Activated CD4-positive, alpha-beta T cell treated with anti-CD3 and anti-CD28 coated beads for 48 hours (primary cell): ENCODE data around the gene RGS21.
"Not testable (repeated sequence)": the region's sequence is repeated elsewhere in the genome, so short reads cannot be mapped to it uniquely, and the experiment has no call there.

Experiments
- DNase-seq: peaks from one replicate; pipeline ENCODE4 v3.0.0-alpha.2; 2020

Gene RGS21

DNA sequence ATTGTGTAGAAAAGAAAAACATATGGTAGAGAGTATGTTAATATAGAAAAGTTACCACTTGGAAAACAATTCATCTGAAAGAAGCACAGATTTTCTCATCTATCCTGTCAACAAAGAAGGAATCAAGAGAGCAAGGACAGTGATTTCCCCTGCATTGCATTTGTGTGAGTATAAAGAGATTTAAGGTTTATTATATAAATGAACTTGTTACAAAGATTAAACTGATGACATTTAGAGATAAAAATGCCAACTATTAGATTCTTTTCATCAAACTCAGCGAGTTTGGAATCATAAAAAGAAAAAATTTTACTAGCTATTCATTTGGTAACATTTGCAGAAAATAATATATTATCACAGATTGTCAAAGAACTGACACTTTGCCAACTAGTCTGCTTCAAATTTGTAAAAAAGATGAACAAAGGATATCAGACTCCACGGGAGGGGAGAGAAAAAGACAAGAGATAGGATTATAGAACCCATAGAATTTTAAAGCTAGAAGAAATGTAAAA is at the start of gene RGS21:
TSS of gene RGS21 (plus strand) at position 51 of the 509 bp plus-strand sequence. CDS start 26,045 bp downstream, outside the sequence.
- no peak for DNase-seq

DNA sequence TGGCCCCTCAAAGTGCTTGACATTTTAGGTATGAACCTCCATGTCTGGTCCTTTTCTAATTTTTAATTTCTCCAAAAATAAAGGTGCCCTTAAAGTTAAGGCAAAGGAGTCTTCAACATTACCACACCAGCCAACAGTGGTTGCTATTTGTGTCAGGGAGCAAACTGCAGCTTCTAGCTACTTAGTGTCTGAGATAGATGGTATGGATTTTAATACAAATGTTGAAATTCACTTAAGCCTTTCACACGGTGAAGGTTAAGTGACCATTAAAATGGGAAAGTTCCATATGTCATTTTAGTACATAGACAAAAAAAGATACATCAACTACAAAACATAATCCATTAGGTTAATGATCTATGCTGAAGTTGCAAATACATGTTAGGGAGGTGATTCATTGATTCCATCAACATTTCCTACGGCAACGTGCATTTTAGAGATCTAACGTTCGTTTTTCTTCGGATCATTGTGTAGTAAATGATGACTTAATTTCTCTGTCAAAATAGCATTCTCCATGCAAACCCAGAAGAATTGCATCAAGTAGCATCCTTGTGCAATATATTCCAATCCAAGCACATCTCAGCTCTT is 48.2 kb upstream of the RGS21 start:
- DNase-seq: no peak

- DNase-seq: no peak
Observed at GRCh38 chr1:192270398-192270797, 46.4 kb upstream of the RGS21 start.

DNA sequence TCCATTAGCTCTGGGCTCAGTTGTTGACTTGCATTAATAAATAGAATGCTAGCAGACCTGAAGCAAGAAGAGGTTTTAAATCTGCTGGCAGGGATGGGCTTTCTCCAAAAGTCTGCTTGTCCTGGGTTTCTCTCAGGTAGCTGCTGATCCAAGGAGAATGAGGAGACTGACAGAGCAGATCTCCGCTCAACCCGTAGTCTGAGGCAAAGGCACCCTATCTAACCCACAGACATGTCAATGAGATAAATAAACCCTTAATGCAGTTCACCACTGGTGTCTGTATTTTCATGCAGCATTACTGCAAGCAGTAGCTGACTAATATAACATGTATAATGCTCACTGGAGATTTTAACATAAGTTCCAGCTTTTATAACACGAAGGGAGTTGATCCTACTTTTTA is 44.1 kb upstream of the RGS21 start:
- DNase-seq: no peak

DNA sequence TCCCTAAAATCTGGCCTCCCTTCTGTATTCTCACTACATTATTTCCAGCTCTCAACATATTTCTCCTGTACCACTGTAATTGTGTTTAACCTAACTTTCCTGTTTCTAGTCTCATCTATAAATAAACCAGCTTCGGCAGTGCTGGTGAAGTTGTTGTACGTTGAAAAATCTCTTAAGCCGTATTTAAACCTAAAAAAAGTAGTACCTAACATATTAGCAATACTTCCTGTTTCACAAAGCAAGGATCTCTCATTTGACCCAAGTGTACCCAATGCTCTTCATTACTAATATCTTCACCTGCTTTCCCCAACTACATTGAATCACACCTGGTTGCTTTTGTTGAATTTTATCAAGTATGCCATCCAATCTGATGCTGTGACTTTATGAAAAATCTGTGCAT is 42.2 kb upstream of the RGS21 start:
- no peak for DNase-seq

DNA sequence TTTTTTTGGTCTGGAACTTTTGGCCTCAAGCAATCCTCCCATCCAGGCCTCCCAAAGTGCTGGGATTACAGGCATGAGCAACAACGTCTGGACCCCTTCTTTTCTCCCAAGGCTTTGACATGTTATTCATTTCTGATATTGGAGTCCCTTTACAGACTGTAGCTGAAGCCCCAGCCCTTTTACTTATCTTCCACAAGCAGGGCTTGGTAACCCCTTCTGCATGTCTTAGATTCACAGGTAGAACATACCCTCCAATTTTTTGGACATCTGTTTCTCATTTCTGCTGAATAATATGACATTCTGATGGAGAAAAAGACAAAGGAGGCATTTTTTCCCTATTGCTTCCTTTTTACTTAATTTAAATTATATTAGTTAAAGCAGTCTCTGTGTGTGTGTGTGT is 39.2 kb upstream of the RGS21 start:
- no peak for DNase-seq

- no peak for DNase-seq
Observed at GRCh38 chr1:192284927-192285326, 31.9 kb upstream of the RGS21 start.

GRCh38 chr1:192303029-192303428 is 13.8 kb upstream of the RGS21 start:
- DNase-seq: no peak

DNA sequence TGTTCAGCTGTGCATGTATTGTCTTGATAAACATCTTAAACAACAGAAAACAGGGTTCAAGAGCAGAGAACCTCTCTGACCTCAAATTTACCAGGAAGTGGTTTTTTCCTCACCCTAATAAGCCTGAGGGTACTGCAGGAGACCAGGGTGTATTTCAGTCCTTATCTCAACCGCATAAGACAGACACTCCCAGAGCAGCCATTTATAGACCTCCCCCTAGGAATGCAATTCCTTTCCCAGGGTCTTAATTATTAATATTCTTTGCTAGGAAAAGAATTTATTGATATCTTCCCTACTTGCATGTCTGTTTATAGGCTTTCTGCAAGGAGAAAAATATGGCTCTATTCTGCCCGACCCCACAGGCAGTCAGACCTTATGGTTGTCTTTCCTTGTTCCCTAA is 8.5 kb upstream of the RGS21 start:
- DNase-seq: not testable (repeated sequence)

DNA sequence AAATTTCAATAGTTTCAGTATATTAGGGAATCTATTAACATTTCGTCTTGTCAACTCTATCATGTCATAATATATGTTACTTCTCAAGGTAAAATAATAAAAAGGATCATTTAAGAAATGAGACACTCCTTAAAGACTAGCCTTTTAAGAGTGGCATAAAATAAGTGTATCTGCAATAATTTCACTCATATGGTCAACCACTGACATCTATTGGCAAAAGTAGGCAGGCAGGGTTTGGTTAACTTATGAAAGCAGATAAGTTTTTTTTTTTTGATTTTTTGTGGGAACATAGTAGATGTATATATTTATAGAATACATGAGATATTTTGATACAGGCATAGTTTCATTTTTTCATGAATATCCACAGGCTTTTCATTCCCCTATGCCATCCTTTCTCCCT is 5.5 kb upstream of the RGS21 start:
- no peak for DNase-seq

GRCh38 chr1:192327997-192328396 is 11.2 kb downstream of the RGS21 start:
- no peak for DNase-seq

DNA sequence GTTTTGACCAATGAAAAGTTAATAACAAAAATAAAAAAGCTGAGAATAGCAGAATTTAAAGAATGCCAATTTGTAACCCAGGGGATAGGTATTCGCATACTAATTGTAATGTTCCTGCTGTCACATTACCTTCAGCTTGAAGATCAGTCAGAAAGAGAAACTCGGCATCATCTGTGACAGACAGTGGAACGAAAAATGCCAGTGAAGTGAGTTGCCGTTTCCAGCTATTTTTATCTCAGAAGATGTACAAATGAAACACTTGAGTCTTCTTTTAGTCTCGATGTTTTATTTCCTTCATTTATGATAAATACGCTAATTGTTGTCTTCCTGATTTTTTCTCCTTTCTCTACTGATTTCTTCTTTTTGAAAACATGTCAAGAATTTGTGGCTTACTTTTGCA is 26.1 kb downstream of the RGS21 start:
- DNase-seq: no peak

GRCh38 chr1:192343344-192343743 is 26.6 kb downstream of the RGS21 start:
- DNase-seq: no peak

- DNase-seq: no peak
Observed at GRCh38 chr1:192349314-192349713, 32.5 kb downstream of the RGS21 start.

DNA sequence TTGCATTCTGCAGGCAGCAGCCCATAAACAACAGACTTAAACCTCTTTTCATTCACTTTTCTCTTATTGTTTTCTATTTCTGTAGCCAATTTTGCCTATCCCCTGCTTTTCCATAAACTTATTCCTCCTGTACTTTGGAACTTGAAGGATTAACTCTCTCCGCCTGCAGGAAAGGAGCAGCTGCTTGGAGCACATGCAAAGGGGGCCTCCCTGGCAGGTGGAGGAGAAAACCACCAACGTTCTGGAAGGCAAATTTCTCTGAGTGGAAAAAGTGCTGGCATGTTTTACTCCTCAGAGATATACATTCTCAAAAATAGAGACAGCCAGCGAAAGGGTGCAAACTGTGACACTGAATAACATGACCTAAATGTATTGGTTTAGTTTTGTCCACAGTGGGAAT is 33.6 kb downstream of the RGS21 start:
- no peak for DNase-seq

DNA sequence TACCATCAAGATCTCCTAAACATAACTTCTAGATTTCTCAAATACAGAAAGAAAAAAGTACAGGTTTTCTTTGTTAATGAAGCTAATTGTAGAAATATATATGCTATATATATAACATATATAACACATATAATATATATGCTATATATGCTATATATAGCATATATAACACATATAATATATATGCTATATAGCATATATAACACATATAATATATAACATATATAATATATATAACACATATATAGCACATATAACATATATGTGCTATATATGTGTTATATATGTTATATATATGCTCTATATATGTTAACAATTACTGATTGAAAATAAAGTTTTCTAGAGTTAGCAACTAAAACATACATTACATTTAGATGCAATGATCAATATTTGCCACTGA is 34.8 kb downstream of the RGS21 start:
- DNase-seq: no peak

GRCh38 chr1:192357924-192358323 is 41.1 kb downstream of the RGS21 start:
- no peak for DNase-seq

GRCh38 chr1:192358402-192358801 is 41.6 kb downstream of the RGS21 start:
- no peak for DNase-seq

- DNase-seq: no peak
Observed at GRCh38 chr1:192358822-192359221, 42.0 kb downstream of the RGS21 start.

- no peak for DNase-seq
Observed at GRCh38 chr1:192363177-192363576, 46.4 kb downstream of the RGS21 start.

DNA sequence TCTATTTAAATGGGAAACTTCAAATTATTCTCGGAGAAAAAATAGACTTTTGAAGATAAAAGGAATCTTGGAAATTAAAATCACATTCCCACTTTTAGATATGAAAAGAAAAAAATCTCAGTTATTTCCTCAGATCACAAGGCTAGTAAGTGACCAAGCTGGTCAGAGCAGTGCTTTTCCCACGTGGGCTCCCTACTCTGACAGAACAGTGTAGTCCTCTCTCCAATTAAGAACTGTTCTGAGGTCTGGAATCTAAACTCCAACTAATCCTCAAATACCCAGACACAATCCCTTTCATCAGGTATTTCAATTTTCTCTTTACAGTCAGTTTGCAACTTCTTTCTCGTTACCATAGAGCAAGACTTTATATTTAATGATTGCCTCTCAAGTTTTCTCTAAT is 50.6 kb downstream of the RGS21 start:
- no peak for DNase-seq

GRCh38 chr1:192375306-192375705 is 58.5 kb downstream of the RGS21 start:
- DNase-seq: no peak

- DNase-seq: no peak
Observed at GRCh38 chr1:192376374-192376773, 59.6 kb downstream of the RGS21 start.

GRCh38 chr1:192378276-192378675 is 61.5 kb downstream of the RGS21 start:
- DNase-seq: no peak

DNA sequence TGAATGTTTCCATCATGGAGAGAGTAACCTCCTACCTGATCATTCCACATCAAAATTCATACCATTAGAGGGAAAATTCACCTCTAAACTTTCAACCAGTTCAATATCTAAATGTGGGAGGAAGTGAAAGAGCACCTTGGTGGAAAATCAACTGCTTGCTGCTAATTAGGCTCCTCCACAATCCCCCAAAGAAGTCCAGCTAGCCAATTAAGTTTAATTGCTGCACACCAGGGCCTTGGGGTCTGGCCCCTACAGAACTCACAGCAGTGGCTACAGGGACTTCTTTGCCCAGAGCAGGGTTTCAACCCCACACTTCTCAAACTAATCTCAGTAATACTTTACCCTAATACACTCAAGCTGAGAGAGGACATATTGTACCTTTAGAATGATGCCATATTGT is 62.1 kb downstream of the RGS21 start:
- no peak for DNase-seq

DNA sequence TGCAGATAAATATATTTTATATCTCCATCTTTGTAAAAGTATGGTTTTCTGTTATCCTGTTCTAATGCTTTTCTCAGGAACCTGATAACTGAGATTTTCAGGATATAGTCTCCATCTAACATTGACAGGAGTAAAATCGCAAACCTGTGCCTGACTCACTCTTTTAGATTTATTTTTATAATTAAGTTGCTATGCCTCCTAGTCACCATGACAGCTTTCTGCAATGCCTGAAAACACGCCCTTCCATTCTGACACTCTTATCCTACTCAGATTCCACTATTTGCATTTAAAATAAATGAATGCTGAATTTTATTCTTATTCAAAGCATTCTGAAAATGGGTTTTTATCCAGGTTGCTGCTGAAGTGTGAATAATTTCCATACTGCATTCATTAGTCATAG is 62.8 kb downstream of the RGS21 start:
- DNase-seq: no peak
